ENCODE measurements around the gene RRP12.
A peak's percentile ranks its signal among the peaks of the same experiment; 100 is the strongest.

DNA sequence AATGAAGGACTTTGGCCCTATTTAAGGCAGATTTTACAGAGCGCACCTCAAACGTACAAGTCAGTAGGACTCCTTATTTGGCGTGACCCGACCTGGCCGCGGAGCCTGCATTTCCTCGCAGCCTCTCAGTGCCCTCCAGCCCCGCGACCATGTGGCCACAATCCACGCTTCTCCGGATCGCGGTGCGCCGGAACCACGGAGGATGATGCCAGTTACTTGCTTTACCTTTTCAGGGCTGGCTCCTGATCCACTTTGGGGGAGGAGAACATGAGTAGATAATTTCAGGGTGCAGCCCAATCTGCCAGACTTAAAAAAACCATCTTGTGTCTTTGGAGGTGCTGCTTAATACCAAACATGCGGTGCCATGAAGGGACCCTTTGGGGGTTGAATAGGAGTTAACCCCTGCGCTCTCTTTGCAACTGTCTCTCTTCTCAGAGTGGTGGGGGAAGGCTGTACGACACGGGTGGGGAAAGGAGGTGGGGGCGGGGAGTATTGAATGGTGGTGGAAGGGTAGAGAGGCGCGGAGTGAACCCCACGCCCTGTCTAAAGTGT lies 80.6 kb downstream of the RRP12 start:
- peak; percentile 2 for TF ChIP-seq POLR2A (IDR thresholded peaks at IDR 0.05)
- TF ChIP-seq, protein P1, sequence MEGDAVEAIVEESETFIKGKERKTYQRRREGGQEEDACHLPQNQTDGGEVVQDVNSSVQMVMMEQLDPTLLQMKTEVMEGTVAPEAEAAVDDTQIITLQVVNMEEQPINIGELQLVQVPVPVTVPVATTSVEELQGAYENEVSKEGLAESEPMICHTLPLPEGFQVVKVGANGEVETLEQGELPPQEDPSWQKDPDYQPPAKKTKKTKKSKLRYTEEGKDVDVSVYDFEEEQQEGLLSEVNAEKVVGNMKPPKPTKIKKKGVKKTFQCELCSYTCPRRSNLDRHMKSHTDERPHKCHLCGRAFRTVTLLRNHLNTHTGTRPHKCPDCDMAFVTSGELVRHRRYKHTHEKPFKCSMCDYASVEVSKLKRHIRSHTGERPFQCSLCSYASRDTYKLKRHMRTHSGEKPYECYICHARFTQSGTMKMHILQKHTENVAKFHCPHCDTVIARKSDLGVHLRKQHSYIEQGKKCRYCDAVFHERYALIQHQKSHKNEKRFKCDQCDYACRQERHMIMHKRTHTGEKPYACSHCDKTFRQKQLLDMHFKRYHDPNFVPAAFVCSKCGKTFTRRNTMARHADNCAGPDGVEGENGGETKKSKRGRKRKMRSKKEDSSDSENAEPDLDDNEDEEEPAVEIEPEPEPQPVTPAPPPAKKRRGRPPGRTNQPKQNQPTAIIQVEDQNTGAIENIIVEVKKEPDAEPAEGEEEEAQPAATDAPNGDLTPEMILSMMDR (IDR thresholded peaks at IDR 0.05) = no peak
